GM18507 (cell line): ENCODE measurements around the gene KIF18A.
"Not testable (repeated sequence)": the region's sequence is repeated elsewhere in the genome, so short reads cannot be mapped to it uniquely, and the experiment has no call there.

Source experiments
- DNase-seq: peaks from one replicate; pipeline ENCODE4 v3.0.0; 2011; ENCODE audit warnings: low read depth; ENCODE audit not compliant: insufficient read length; ENCODE audit errors: extremely low spot score
- FAIRE-seq: peaks from 2 replicates; lab custom pipeline; 2011; peaks lifted over from hg19 to GRCh38; lab: Jason Lieb, UNC

Gene KIF18A

GRCh38 chr11:28108958-28109357 is 1.0 kb upstream of the KIF18A start:
- FAIRE-seq = no peak
- no peak for DNase-seq

GRCh38 chr11:28107191-28107749 is 686 bp downstream of the KIF18A start:
- no peak for DNase-seq
- FAIRE-seq = no peak

- DNase-seq (no peak), FAIRE-seq (no peak)
Measured at GRCh38 chr11:28106353-28107043, 1.5 kb downstream of the KIF18A start.

GRCh38 chr11:28105869-28106268 is 2.1 kb downstream of the KIF18A start:
- no peak for DNase-seq

GRCh38 chr11:28104984-28105383 is 3.0 kb downstream of the KIF18A start:
- no peak for FAIRE-seq
- no peak for DNase-seq

More at GRCh38 chr11:28105869-28106268, 2.1 kb downstream of the KIF18A start:
- FAIRE-seq = no peak

- FAIRE-seq = no peak
- DNase-seq = no peak
Measured at GRCh38 chr11:28104425-28104824, 3.5 kb downstream of the KIF18A start.

- not testable (repeated sequence) for FAIRE-seq
Measured at GRCh38 chr11:28102300-28102699, 5.7 kb downstream of the KIF18A start.

GRCh38 chr11:28100665-28101064 is 7.3 kb downstream of the KIF18A start:
- no peak for DNase-seq
- no peak for FAIRE-seq

More at GRCh38 chr11:28102300-28102699, 5.7 kb downstream of the KIF18A start:
- not testable (repeated sequence) for DNase-seq

GRCh38 chr11:28099715-28100114 is 8.2 kb downstream of the KIF18A start:
- DNase-seq (no peak), FAIRE-seq (no peak)

- FAIRE-seq (no peak), DNase-seq (no peak)
Measured at GRCh38 chr11:28098257-28098656, 9.7 kb downstream of the KIF18A start.

- DNase-seq (no peak), FAIRE-seq (no peak)
Measured at GRCh38 chr11:28092786-28093185, 15.2 kb downstream of the KIF18A start.

GRCh38 chr11:28090052-28090749 is 17.8 kb downstream of the KIF18A start:
- no peak for DNase-seq
- FAIRE-seq = no peak

GRCh38 chr11:28089378-28089777 is 18.6 kb downstream of the KIF18A start:
- no peak for FAIRE-seq
- DNase-seq = no peak

- not testable (repeated sequence) for FAIRE-seq, DNase-seq
Measured at GRCh38 chr11:28087693-28088092, 20.3 kb downstream of the KIF18A start.

GRCh38 chr11:28087192-28087591 is 20.8 kb downstream of the KIF18A start:
- not testable (repeated sequence) for FAIRE-seq

GRCh38 chr11:28086569-28086968 is 21.4 kb downstream of the KIF18A start:
- no peak for FAIRE-seq
- no peak for DNase-seq

More at GRCh38 chr11:28087192-28087591, 20.8 kb downstream of the KIF18A start:
- DNase-seq = not testable (repeated sequence)

- no peak for DNase-seq
- FAIRE-seq = no peak
Measured at GRCh38 chr11:28083118-28083517, 24.8 kb downstream of the KIF18A start.

GRCh38 chr11:28077521-28077920 is 30.4 kb downstream of the KIF18A start:
- DNase-seq (no peak), FAIRE-seq (no peak)

GRCh38 chr11:28072321-28072720 is 35.6 kb downstream of the KIF18A start:
- FAIRE-seq (no peak), DNase-seq (no peak)

- FAIRE-seq = no peak
- DNase-seq = no peak
Measured at GRCh38 chr11:28071305-28071704, 36.7 kb downstream of the KIF18A start.

- FAIRE-seq = no peak
- DNase-seq = no peak
Measured at GRCh38 chr11:28058333-28058732, 49.6 kb downstream of the KIF18A start.
